Activated naive CD4-positive, alpha-beta T cell treated with anti-CD3 and anti-CD28 coated beads for 36 hours (primary cell): ENCODE results near the gene EMC9. TPM values are rescaled to one million over a fixed set of nuclear protein-coding genes. Genes with fewer than 3 reads are reported as not detected.
A peak's percentile ranks its signal among the peaks of the same experiment; 100 is the strongest.

Experiments used
- CTCF ChIA-PET: fragments of 350-600 bp; sonication (Branson Sonifier 250); formaldehyde crosslinking; loops from one replicate; lab custom pipeline; 2021; ENCODE audit warnings: antibody characterized with exemption; lab: Charles Lee
- DNase-seq: peaks from one replicate; pipeline ENCODE4 v3.0.0-alpha.2; 2020
- H3K27ac Mint-ChIP-seq: one replicate; pipeline ENCODE4 v1.8.0; 2021; ENCODE audit warnings: mild to moderate bottlenecking, mixed read lengths
- H3K27me3 Mint-ChIP-seq: one replicate; pipeline ENCODE4 v1.8.0; 2021; ENCODE audit warnings: low read depth, mixed read lengths
- H3K36me3 Mint-ChIP-seq: one replicate; pipeline ENCODE4 v1.8.0; 2021; ENCODE audit warnings: low read depth, mixed read lengths
- H3K4me1 Mint-ChIP-seq: one replicate; pipeline ENCODE4 v1.8.0; 2021; ENCODE audit warnings: low read depth, mixed read lengths
- H3K4me3 Mint-ChIP-seq: one replicate; pipeline ENCODE4 v1.8.0; 2021; ENCODE audit warnings: mild to moderate bottlenecking, moderate library complexity, mixed read lengths
- H3K9me3 Mint-ChIP-seq: one replicate; pipeline ENCODE4 v1.8.0; 2021; ENCODE audit warnings: mixed read lengths
- intact Hi-C: fragments of 100-400 bp; cut with micrococcal nuclease; formaldehyde crosslinking; loops from one replicate; pipeline ENCODE4 v1.15.1; 2023
- total RNA-seq, 2 experiments: library from RNA; stranded (reverse); gene quantifications; one replicate each; pipeline ENCODE4 v1.2.3, GENCODE V29; 2021

EMC9 gene
- total RNA-seq, 2 experiments from 2014 or later: 38.4 to 38.9 TPM

- DNase-seq: no peak
- Mint-ChIP-seq H3K4me3 (peak overlapping the region; percentile 97), H3K27me3 (no peaks in the 10 kb centered on the region), H3K27ac (peak overlapping the region; percentile 99), H3K9me3 (no peaks in the 10 kb centered on the region), H3K36me3 (peaks cover 52% of the 10 kb centered on the region), H3K4me1 (peaks cover 59% of the 10 kb centered on the region)
- intact Hi-C loops: loop anchor here (1.0 to 5.0 kb wide), 5 partner anchors 42 to 1054 kb away; partner anchors contain the start of genes DHRS1, IPO4, NOP9 and RABGGTA
- CTCF ChIA-PET: interaction anchor here (0.7 to 6.9 kb wide), 12 partner anchors 9 to 285 kb away, joined by 3 to 63 read pairs (median 4); partner anchors contain the start of genes DCAF11, IRF9 and NRL
Measured at GRCh38 chr14:24145690-24146452, 4.5 kb upstream of the EMC9 start.

GRCh38 chr14:24145219-24145618, 3.8 kb upstream of the EMC9 start:
- Mint-ChIP-seq H3K36me3 (peaks cover 52% of the 10 kb centered on the region), H3K4me1 (peaks cover 59% of the 10 kb centered on the region), H3K27me3 (no peaks in the 10 kb centered on the region), H3K4me3 (peak overlapping the region; percentile 97), H3K9me3 (no peaks in the 10 kb centered on the region), H3K27ac (peak overlapping the region; percentile 99)
- CTCF ChIA-PET: interaction anchor here (0.8 to 6.9 kb wide), 5 partner anchors 8 to 54 kb away, joined by 4 to 63 read pairs (median 5); partner anchors contain the start of genes DCAF11, IRF9 and NRL
- intact Hi-C loops: loop anchor here (5.0 kb wide), 1 partner anchor 1053 kb away; no protein-coding TSS in a partner anchor
- DNase-seq: no peak

- Mint-ChIP-seq H3K27ac (peak overlapping the region; percentile 99), H3K4me3 (no peak overlapping the region), H3K27me3 (no peaks in the 10 kb centered on the region), H3K9me3 (no peaks in the 10 kb centered on the region), H3K36me3 (peaks cover 51% of the 10 kb centered on the region), H3K4me1 (peaks cover 63% of the 10 kb centered on the region)
- CTCF ChIA-PET: interaction anchor here (1.7 to 6.9 kb wide), 2 partner anchors 7 to 16 kb away, joined by 5 to 63 read pairs; partner anchors contain the start of gene IRF9
- DNase-seq: no peak
- intact Hi-C loops: no loop called here
Measured at GRCh38 chr14:24144451-24144850, 3.1 kb upstream of the EMC9 start.

GRCh38 chr14:24143511-24143910, 2.1 kb upstream of the EMC9 start:
- Mint-ChIP-seq H3K4me3 (no peak overlapping the region), H3K4me1 (peaks cover 63% of the 10 kb centered on the region), H3K36me3 (peaks cover 54% of the 10 kb centered on the region), H3K9me3 (no peaks in the 10 kb centered on the region), H3K27ac (peak overlapping the region; percentile 57), H3K27me3 (no peaks in the 10 kb centered on the region)
- DNase-seq: no peak
- intact Hi-C loops: no loop called here
- CTCF ChIA-PET: interaction anchor here (6.9 kb wide), 1 partner anchor 17 kb away, joined by 63 read pairs; the partner anchor contains the start of gene IRF9

- peak; percentile 38 for DNase-seq
- CTCF ChIA-PET: interaction anchor here (0.6 to 4.7 kb wide), 5 partner anchors 21 to 81 kb away, joined by 3 to 22 read pairs (median 3); partner anchors contain the start of genes DCAF11, IRF9 and NRL
- intact Hi-C loops: no loop called here
- Mint-ChIP-seq H3K9me3 (no peaks in the 10 kb centered on the region), H3K4me3 (peak overlapping the region; percentile 99), H3K27ac (peak overlapping the region; percentile 46), H3K4me1 (peaks cover 61% of the 10 kb centered on the region), H3K27me3 (no peaks in the 10 kb centered on the region), H3K36me3 (peaks cover 51% of the 10 kb centered on the region)
Measured at GRCh38 chr14:24139272-24139934, 2.0 kb downstream of the EMC9 start.

GRCh38 chr14:24138396-24139271, 2.8 kb downstream of the EMC9 start:
- no peak for DNase-seq
- Mint-ChIP-seq H3K4me1 (peaks cover 54% of the 10 kb centered on the region), H3K36me3 (peaks cover 46% of the 10 kb centered on the region), H3K27me3 (no peaks in the 10 kb centered on the region), H3K9me3 (no peaks in the 10 kb centered on the region), H3K4me3 (peak overlapping the region; percentile 99), H3K27ac (peak overlapping the region; percentile 93)
- CTCF ChIA-PET: interaction anchor here (0.6 to 4.7 kb wide), 8 partner anchors 9 to 195 kb away, joined by 3 to 22 read pairs (median 4); partner anchors contain the start of genes DCAF11, IRF9, NRL and RNF31
- intact Hi-C loops: no loop called here

GRCh38 chr14:24137529-24138395, 3.6 kb downstream of the EMC9 start:
- no peaks in the 10 kb centered on the region for H3K27me3 Mint-ChIP-seq
- H3K4me3 Mint-ChIP-seq: peak overlapping the region; percentile 86
- H3K36me3 Mint-ChIP-seq: peaks cover 41% of the 10 kb centered on the region
- peak overlapping the region; percentile 93 for H3K27ac Mint-ChIP-seq
- intact Hi-C loops: no loop called here
- no peak for DNase-seq
- H3K9me3 Mint-ChIP-seq: no peaks in the 10 kb centered on the region
- CTCF ChIA-PET: interaction anchor here (1.3 to 4.8 kb wide), 6 partner anchors 8 to 196 kb away, joined by 5 to 43 read pairs (median 10); partner anchors contain the start of genes DCAF11, IRF9, NRL and RNF31
- H3K4me1 Mint-ChIP-seq: peaks cover 50% of the 10 kb centered on the region

GRCh38 chr14:24136684-24137528, 4.5 kb downstream of the EMC9 start:
- peak; percentile 35 for DNase-seq
- peaks cover 53% of the 10 kb centered on the region for H3K4me1 Mint-ChIP-seq
- H3K27me3 Mint-ChIP-seq: no peaks in the 10 kb centered on the region
- CTCF ChIA-PET: interaction anchor here (1.3 to 4.8 kb wide), 6 partner anchors 9 to 197 kb away, joined by 5 to 43 read pairs (median 10); partner anchors contain the start of genes DCAF11, IRF9, NRL and RNF31
- intact Hi-C loops: loop anchor here (1.0 kb wide), 3 partner anchors 10 to 24 kb away; partner anchors contain the start of genes DCAF11, IRF9, NRL and RNF31
- peak overlapping the region; percentile 93 for H3K27ac Mint-ChIP-seq
- H3K9me3 Mint-ChIP-seq: no peaks in the 10 kb centered on the region
- H3K36me3 Mint-ChIP-seq: peaks cover 38% of the 10 kb centered on the region
- peak overlapping the region; percentile 86 for H3K4me3 Mint-ChIP-seq

- peak; percentile 97 for DNase-seq
- Mint-ChIP-seq H3K4me3 (peak within 1 kb of the TSS; percentile 86), H3K27me3 (no peaks in the 10 kb centered on the region), H3K36me3 (peaks cover 36% of the 10 kb centered on the region), H3K27ac (peak within 1 kb of the TSS; percentile 93), H3K9me3 (no peaks in the 10 kb centered on the region), H3K4me1 (peaks cover 52% of the 10 kb centered on the region)
- intact Hi-C loops: loop anchor here (1.0 kb wide), 3 partner anchors 11 to 25 kb away; partner anchors contain the start of genes DCAF11, IRF9, NRL and RNF31
- CTCF ChIA-PET: interaction anchor here (1.6 to 4.8 kb wide), 4 partner anchors 9 to 27 kb away, joined by 5 to 43 read pairs (median 18); partner anchors contain the start of genes DCAF11, IRF9 and NRL
Measured at GRCh38 chr14:24135834-24136683, 5.3 kb downstream of the EMC9 start, which contains the start of gene PSME1. Gene PSME1, plus strand, starts transcription at chr14:24136194. Its CDS starts 69 bp downstream, at chr14:24136263.
